GM19238 (cell line): Measurements from ENCODE around the gene PIP5K1C.

Experiments
- DNase-seq: peaks from one replicate; pipeline ENCODE4 v3.0.0; 2011; ENCODE audit warnings: low spot score; ENCODE audit not compliant: insufficient read length

PIP5K1C gene

DNA sequence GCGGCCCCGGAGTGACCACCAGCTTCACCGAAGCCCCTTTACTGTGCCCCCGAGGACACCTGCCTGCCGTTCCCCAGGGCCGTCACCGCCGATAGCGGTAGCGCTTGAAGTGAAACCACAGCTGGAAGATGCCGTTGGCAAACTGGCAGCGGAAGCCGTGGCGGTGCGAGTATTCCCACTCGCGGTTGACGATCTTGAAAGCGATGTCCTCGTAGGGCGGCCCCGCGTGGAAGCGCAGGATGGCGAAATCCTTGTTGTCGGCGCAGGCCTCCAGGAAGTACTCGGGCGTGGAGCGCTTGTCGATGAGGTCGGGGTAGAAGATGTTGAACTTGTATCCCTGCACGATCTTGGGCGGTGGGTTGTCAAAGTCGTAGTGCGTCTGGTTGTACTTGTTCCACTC, 88.4 kb downstream of the PIP5K1C start:
- no peak for DNase-seq

DNA sequence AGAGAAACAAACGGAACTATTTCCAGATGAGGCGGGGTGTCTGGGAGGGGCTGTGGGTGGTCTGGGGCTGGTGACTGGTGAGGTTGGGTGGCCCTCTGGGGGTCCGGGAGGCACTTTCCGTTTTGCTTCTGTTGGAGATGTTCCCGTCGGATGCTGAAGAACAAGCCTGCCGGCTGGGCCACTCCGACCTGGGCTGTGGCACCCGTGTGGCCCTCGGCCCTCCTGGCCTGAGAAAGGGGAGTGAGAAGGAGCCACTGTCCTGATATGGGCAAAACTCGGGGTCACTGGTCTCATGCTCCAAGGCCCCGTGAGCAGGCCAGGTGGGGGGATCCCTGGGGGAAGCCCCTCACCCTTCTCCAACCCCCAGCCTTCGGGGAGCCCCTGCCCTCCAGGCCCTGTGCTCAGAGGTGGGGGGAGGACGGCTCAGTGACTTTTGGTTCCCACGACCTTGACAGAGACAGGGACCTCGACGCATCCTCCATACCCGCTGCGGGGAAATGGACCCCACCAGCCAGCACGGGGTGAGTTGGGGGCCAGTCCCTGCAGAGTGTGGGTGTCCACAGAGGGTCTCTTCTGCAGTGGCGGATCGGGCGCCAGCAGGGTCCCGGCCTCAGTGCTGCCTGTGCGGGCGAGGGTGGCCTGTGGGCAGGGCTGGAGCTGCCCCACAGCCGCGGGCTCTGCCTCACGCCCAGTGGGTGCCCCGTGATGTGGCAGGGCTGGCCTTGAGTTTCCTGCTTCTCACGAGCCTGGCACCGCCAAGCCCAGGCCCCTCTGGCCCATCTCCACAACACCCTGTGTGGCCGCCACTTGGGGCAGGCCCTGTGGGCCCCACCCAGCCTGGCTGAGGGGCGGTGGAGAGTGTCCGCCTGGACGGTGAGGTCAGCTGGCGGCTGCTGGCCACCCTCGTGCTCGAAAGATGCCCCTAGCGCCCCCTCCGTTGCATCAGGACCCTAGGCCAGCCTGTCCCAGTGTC, 89.2 kb downstream of the PIP5K1C start:
- DNase-seq: no peak

DNA sequence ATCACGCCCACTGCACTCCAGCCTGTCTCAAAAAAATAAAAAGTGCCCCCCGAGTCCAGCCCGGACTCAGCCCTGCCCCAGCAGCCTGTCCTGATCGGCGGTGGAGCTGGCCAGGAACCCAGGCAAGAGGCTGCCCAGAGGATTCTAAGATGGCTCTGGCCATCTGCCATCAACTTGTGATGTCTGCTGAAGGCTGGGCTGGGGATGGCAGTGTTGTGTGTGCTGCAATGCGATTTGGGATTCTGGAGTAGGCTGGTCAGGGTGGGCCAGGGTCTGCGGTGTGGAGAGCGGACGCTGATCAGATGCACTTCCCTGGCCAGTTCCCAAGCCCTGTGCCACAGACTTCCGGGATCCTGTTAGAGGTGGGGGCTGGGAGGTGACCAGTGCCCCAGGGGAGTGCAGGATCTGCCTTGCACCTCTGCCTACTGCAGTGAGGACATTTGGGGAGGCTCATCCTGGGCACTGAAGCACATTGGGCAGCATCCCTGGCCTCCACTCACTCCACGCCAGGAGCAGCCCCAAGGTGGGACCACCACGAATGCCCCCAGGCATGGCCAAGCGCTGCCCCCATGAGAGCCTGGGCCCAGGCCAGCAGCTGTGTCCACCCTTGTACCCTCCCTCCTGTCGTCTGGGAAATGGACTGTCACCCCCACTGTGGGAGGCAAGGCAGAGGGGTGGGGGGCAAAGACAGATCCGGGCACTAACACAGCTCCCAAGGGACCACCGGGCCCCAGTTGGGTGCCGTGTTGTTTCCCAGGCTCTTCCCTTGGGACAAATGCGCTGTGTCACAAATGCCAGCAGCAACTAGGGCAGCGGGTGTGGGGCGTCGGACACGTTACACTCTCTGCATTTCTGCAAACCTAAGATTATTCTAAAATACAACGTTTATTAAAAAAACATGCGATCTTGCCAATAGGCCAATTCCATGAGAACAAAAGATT, 90.2 kb downstream of the PIP5K1C start:
- no peak for DNase-seq

DNA sequence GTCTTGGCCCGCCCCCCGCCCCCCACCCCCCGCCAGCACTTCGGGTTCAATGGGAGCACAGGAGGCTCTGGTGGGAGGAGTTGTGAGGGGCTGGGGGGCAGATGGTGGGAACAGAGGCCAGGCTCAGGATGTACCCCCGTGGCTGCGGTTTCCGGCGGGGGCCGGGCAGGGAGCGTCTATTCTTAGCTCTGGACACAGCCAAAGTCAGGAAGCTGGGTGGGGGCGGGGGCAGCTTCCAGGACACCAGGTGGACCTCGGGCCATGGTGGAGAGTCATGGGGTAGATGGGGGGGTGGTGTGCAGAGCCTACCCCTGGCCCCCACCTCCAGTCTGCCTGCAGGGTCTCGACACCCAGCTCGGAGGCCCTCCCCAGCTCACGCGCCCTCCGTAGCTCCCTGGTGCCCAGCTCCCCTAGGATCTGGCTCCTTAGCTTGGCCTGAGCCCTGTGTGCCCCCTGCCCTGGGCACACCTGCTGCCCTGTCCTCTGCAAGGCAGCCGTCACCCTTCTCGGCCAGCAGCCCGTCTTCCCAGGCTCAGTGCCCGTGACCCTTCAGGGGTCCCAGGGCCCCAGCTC, 91.4 kb downstream of the PIP5K1C start:
- DNase-seq: no peak

DNA sequence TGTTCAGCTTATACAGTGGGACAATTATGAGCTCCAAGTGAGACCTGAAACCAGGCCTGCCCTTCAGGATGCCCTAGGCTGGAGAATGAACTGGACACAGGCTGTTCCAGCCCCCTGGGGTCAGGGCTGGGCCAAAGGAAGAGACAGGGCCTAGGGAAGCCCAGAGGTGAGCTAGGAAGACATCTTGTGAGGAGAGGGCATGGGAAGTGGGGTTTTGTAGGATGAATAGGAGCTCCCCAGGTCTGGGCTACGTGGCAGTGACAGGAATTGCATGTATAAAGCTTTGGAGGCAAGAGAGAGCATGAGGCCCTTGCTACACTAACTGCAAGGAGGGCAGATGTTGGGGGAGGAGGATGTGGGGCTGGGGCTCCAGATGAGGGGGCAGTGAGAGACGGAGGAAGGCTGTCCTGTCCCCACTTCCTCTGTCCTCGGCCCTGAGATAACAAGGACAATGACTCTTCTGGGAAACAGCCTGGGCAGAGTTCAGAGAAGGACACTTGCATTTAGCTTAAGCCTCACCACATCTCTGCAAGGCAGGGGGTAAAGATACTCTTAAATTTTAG, 92.1 kb downstream of the PIP5K1C start:
- DNase-seq: no peak

DNA sequence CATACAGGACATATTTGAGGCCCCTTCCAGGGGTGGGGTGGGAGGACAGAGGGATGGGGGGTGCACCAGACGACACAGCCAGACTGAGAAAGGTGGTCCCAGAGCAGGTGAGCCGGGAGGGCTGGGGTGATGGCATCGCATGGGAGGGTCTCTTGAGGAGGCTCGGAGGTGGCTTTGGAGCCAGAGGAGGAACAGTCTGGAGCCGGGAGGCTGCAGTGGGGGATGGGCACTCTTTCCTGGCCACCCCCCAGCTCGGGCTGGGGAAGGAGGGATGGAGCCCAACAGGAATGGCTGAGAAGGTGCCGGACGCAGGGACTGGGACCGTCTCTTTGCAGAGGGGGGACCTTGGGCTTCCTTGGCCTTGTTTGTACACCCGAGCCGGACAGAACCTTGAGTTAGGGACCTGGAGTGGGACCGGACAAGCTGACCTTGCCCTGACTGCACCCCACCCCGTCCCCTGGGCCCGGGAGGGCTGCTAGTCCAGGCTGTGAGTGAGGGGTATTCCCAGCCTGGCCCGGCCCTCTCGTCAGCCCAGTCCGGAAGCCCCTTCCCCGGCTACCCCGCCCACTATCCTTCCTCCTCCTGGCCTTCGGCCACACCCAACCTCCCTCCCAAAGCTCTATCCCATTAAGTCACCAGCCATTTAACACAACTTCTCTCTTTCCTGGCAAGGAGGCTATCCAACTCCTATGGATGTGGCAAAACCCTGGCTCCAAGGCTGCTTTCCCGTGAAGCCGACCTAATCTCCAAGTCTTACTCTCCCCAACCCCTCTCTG, 92.8 kb downstream of the PIP5K1C start:
- DNase-seq: no peak

DNA sequence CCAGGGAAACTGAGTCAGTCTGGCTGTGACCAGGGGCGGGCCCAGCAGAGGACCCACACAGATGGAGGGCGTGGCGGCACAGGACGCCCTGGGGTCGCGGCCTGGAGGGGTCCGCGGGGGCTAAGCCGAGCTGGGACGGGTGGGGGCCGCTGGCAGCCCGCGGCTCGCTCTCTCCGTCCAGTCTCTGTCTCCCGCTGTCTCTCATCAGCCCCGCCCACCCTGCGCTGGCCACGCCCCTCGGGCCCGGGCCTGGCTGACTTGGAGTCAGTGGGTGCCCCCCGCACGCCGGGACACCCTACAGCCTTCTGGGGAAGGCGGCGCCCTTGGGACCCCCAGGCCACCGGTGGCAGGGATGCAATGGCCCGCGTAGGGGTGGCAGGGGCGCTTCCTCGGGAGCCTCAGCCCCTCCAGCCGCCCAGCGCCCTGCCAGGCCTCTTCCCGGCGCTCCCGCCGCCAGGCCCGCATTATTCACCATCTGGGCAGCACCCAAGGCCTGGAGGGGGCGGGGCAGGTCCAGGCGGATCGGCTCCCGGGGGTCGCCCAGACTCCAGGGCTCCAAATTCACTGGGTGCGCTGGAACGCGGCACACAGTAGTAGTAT, 93.5 kb downstream of the PIP5K1C start, which contains the start of gene TBXA2R:
TSS of gene TBXA2R (minus strand) at position 186 of the 600 bp plus-strand sequence. CDS start 6,241 bp downstream, outside the sequence.
- peak; percentile 70 for DNase-seq

DNA sequence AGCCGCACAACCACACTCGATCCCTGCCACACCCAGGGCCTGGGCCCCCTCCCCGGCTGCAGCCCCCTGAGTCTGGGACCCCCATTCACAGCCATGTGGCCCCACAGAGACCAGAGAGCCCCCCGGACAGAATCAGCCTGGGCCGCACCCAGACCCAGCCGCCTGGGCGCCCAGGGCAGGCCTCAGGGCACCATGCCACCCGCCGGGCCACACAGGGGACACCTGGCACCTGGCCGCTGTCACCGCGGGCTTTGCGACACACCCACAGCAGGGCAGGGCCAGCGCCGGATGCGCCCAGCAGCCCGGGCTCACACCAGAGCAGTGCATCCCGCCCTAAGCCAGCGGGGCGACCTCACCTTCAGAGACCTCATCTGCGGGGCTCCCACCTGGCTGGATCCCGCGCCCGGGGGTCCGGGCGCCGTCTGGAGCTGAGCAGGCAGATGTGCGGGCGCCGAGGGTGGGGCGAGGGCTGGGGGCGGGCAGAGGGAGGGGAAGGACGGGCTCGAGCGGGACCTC, 94.0 kb downstream of the PIP5K1C start:
- DNase-seq: no peak

DNA sequence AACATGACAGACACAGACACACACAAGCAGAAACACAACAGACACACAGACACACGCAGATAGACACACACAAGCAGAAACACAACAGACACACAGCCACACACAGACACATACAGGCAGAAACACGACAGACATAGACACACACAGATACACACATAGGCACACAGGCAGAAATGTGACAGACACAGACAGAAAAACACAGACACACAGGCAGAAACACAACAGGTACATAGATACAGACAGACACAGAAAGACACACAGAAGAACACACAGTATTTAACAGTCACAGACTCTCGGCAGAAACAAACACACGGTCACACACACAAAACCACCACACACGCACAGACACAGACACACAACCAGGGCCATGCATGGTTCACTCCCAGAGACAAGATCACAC, 94.5 kb downstream of the PIP5K1C start:
- DNase-seq: no peak

DNA sequence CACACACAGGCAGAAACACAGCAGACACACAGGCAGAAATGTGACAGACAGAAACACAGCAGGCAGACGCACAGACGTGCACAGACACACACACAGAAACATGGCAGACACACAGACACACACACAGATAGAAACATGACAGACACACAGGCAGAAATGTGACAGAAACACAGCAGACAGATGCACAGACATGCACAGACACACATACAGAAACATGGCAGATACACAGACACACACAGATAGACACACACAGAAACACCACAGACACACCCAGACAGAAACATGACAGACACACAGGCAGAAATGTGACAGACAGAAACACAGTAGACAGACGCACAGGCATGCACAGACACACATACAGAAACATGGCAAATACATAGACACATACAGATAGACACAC, 94.9 kb downstream of the PIP5K1C start:
- no peak for DNase-seq

DNA sequence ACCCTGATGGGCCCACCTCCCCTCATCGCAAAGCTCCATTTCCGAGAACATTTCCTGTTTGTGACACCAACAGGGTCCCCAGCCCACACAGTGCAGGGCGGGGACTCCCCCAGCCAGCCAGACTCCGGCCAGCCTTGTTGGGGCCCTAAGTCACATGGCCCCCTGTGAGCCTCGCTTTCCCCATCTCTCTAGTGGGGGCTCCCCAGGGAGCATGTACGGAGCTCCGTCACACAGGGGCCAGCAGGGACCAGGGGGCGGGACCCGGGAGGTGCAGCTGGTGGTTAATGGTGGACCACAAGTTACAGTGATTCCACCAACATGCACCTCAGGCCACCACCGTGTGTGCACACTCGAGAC, 95.3 kb downstream of the PIP5K1C start:
- DNase-seq: peak; percentile 63

DNA sequence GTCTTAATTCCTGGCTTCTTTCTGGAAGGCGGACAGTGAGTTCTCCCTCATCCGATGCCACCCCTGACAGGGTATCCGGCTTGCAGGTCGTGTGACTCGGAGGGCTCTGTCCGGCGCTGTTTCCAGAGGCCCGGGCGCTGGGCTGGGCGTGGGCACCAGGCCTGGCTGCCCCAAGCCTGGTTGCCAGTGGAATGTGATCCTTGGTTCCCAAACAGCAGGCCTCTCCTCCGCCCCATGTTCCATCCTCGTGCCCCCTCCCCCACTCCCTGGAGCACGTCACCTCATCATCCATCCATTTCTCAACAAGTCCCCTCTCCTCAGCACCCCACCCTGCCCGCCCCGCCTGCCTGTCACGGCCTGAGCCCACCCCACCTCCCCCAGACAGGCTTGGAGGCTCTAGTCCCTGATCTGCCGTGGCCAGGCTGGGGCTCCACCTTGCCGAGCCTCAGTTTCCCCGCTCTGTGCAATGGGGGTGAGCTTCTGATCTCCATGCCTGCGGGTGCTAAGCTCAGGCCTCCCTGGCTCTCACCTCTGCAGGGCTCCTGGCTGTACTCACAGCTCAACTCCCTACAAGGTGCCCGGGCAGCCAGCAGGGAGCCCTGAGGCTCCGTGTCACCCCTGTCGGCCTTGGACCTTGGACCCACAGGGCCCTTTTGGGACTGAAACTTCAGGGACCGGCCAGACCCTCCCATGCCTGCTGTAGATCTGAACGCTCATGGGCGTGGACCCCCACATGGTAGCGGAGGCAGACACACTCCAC, 95.9 kb downstream of the PIP5K1C start:
- DNase-seq: no peak

DNA sequence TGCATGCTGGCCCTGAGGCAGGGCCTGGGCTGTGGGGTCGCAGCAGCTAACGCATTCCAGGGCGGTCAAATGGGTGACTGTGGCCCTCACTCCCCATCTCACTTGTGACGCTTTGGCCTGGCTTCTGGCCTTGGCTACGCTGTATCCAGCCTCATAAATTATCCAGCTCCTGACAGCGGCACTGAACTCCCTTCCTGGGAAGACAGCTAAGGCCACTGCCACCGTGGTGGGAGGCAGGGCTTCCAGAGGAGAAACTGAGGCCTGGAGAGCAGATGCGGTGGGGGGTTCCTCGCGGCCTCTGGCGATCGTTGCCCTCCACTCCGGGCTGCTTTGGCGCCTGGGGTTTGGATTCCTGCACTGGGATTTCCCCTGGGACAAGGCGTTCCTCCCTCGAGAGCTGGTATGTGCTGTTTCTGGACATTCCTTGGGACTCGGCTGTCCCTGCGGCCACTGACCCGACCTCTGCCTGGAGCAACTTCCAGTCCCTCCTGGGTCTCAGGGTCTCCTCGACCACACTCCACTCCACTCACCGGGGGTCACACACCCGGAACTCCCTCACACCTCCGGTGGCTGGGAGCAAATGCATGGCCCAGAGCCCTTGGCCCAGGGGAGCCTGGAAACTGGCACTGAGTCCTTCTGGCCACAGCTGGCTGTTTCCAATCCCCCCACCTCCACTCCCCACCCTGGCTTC, 97.0 kb downstream of the PIP5K1C start:
- DNase-seq: no peak

DNA sequence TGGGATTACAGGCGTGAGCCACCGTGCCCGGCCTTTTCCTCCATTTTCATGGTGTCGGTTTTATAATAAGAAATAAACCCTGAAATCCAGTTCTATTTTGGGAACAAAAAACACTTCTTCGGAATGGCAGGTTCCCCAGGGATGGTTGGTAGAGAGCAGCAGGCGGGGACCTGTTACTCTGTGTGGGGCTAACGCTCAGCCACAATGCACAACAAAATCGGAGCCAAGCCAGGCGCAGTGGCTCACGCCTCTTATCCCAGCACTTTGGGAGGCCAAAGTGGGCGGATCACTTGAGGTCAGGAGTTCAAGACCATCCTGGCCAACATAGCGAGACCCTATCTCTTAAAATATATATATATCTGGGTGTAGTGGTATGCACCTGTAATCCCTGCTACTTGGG, 99.2 kb downstream of the PIP5K1C start:
- no peak for DNase-seq

DNA sequence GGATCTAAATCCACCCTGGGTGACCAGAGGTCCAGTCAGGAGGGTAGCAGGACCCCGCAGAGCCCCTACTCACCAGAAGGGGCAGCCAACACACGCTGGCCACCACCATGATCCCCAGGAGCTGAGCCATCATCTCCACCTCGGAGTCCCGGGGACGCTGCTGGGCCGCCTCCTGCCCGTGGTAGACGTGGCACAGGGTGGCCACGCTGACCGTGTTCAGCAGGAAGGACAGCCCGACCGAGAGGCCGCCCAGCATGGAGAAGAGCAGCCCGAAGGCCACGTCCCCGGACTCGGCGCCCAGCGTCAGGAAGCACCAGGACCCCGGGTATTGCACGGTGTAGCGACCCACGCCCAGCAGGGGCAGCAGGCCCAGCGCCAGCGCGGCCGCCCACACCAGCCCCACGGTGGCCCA, 100.5 kb downstream of the PIP5K1C start:
- DNase-seq: no peak

DNA sequence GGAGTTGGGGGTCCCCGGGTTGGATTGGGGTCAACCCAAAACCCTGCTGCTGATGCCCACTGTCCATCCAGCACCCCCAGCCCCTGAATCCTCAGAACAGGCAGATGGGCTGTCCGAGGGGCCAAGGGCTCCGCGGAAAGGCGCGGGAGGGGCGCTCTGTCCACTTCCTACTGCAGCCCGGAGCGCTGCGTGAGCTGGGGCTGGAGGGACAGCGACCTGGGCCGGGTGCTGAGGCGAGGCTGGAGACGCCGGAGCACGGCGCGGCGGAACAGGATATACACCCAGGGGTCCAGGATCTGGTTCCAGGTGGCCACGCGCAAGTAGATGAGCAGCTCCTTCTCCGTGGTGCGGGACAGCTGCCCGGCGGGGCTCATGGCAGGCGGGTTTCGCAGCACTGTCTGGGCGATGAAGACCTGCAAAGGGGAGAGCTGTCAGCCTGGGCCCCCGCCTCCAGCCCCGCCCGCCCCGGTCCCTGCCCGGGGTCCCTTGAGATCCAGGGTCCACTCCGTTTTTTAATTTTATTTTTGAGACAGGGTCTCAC, 104.7 kb downstream of the PIP5K1C start:
- no peak for DNase-seq

DNA sequence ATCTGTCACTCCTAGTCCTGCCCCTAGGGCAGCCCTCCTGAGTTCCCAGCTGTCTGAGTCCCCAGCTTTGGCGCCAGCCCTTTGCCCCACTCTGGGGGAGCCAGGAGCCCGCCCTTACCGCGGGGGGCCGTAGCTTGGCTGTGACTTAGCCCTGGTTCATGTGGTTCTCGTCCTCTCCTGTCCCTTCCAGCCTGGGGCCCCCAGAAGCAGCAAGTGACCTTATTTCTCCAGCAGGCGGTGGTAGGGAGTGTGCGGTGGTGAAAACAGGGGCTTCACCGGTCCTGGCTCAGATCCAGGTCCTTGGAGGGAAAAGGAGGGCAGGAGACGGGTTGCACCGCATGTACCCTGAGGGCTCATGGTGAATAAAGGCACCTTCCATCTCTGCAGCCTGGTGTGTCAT, 107.1 kb downstream of the PIP5K1C start:
- DNase-seq: no peak

DNA sequence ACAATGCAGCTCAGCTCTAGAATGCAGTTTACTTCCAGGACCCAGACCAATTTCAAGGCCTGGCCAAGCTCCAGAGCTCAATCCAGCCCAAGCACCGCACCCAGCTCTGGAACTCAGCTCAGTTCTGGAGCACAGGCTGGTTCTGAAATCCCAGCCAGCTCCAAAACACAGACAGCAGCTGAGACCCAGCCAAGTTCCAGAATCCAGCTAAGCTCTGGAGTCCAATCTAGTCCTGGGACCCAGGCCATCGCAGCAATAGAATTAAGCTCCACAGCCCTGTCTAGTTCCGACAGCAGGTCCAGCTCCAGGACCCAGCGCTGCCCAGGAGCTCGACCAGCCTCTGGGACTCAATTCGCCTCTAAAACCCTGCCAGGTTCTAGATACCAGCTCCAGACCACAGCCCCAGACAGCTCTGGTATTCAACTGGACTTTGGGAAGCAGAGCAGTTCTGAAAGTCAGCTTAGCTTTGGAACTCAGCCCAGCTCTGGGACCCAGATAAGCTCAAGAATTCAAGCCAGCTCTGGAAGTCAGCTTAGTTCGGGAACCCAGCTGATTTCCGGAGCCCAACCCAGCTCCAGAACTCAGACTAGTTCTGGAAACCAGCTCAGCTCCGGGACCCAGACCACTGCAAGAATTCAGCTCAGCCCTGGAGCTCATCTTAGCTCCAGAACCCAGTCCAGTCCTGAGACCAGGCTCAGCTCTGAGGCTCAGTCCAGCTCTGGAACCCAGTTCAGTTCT, 108.2 kb downstream of the PIP5K1C start:
- no peak for DNase-seq
